Amniotic epithelial cell (primary cell): ENCODE results near the gene MLXIPL.
"Not testable (repeated sequence)": the region's sequence is repeated elsewhere in the genome, so short reads cannot be mapped to it uniquely, and the experiment has no call there.

ENCODE experiments used
- DNase-seq: peaks from one replicate; pipeline ENCODE4 v3.0.0-alpha.2; 2010; ENCODE audit warnings: low read depth

The MLXIPL gene

DNA sequence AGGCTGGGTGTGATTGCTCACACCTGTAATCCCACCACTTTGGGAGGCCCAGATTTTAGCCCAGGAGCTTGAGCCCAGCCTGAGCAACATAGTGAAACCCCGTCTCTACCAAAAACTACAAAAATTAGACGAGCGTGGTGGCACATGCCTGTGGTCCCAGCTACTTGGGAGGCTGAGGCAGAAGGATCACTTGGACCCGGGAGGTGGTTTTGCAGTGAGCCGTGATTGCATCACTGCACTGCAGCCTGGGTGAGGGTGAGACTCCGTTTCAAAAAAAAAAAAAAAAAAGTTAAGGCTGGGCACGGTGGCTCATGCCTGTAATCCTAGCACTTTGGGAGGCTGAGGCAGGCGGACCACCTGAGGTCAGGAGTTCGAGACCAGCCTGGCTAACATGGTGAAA lies 43.3 kb downstream of the MLXIPL start:
- DNase-seq: not testable (repeated sequence)

DNA sequence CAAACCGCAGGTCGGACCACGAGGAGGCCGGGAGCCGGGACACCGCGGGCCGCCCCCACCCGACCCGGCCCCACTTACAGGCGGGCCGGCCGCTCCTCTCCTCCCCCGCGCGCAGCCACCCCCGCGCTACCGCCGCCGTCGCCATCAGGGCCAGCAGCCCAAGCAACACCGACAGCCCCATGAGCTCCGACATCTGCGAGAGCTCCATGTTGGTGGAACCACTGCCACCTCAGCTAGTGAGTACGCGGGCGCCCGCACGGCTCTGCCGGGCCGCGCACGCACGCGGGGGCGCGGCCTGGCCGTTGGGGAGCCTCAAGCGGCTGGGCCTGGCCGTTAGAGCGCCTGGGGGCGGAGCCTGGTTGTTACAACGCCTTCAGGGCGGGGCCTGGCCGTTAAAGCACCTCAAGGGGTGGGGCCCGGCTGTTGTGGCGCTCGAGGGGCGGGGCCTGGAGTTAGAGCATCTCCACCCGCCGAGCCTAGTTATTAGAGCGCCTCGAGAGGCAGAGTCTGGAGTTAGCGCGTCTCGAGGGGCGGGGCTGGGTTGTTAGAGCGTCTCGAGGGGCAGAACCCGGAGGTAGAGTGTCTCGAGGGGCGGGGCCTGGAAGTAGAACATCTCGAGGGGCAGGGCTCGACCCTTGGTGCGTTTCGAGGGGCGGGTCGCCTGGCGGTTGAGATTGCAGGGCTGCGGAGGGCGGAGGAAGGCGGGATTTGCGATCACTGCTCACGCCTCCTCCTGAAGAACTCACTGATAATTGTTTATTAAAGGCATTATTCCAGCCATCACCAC lies 45.8 kb downstream of the MLXIPL start, which contains the start of gene TBL2:
TBL2 (minus strand) TSS at position 238 of the 787 bp plus-strand sequence; CDS start at position 208, 30 bp downstream.
- peak; percentile 96 for DNase-seq

DNA sequence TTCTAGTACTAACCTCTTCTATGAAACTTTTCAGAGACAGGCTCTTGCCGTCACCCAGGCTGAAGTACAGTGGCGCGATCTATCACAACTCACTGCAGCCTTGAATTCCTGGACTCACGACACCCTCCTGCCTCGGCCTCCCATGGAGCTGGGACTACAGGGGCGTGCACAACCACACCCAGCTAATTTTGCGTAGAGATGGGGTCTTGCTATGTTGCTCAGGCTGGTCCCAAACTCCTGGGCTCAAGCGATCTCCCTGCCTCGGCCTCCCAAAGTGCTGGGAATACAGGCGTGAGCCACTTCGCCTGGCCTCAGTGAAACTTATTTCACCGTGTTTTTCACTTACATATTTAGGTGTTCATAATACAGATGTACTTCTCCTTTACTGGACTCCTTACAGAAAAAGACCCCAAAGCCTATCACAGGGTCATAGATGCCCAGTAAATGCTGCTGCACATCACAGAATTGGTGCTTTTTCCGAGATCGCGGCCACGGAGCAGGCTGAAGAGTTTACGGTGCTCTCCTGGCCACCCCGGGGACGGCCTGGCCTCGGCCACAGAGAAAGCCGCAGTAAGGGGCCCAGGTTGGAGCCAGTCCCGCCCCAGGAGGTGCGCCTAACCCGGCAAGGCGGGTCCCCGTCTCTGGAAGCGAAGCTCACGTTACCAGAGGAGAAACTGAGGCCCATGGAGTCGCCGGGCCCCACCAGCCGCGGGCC lies 46.5 kb downstream of the MLXIPL start:
- no peak for DNase-seq

DNA sequence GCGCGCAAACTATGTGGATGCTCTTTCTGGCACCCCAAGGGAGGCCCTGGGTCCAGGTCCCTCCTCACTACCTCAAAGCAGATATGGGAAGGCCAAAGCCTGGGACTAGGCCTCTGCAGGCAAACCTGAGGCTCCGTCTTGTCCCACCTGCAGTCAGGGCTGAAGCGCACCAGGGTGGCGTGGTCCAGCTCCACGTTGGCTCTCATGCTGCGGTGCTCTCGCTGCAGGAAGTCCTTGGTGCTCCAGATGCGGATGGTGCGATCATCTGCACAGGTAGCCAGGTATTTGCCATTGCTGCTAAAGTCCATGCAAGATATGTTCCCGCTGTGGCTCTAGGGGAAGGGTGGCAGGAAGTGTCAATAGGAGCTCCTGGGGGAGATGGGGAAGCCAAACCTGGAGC lies 50.5 kb downstream of the MLXIPL start:
- no peak for DNase-seq

DNA sequence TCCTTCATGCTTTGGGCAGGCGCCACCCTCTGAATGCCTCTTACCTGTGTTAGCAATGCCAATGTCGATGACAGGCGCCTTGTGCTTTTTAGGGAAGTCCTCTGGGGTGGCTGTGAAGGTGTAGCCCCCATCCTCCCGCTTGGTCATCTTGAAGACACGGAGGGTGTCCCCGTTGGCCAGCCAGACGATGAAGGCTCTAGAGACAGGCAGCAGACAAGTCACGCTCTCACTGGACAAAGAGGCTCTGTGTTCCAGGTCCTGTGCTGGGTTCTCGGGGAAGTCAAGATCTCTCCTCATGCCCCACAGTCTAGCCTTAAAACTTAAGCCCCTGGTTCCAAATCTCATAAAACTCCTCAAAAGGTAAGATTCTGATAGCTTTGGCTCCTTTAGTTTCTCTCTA lies 51.0 kb downstream of the MLXIPL start:
- DNase-seq: no peak

DNA sequence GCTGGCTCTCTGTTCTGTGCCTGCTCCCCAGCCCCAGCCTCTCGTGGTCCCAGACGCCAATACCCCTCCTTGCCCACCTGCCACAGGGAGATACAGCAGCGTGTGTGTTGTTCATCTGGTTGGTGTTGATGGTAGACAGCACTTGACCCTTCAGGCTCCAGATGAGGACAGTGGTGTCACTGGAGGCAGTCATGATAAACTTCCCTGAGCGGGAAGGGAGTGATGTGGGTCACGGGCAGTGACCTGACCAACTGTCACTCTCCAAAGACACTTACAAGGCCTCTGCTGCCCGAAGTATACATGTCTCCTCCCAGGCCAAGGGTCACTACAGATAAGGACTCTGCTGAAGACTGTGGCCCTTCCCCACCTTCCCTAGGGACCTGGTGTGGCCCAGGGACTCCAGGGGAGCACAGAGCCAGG lies 51.5 kb downstream of the MLXIPL start:
- DNase-seq: no peak

DNA sequence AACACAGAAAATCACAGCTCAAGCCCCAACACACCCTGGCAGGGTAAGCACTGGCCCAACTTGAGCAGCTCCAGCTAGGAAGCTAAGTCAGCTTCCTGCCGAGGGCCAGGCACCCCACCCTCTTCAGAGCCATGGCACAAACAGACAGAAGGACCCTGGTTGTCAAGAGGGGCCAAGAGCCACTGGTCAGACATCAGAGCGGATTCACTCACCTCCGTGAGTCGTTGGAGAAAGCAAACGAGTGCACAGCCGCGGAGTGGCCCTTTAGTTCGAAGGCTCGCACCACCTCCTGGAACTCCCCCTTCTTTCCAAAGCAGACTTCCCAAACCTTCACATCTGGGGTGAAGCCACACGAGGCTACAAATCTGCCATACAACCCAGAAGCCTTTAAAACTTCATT lies 53.3 kb downstream of the MLXIPL start:
- no peak for DNase-seq

DNA sequence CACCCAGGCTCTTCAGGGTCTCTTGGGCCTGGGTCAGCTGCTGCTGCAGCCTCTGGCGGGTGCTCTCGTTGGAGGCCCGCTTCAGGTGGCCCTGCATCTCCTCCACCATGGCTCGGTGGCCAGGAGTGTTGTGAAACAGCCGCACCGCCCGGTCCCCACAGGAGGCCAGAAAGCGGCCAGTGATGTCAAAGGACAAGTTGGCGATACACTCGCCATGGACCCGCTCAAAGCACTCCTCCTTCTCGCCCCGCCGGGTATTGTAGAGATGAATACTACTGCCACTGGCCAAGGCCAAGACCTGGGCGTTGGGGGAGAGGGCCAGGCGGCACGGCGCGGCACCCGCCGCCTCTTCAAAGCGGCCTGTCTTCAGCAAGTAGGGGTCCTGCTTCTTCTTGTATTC lies 53.8 kb downstream of the MLXIPL start:
- DNase-seq: no peak

DNA sequence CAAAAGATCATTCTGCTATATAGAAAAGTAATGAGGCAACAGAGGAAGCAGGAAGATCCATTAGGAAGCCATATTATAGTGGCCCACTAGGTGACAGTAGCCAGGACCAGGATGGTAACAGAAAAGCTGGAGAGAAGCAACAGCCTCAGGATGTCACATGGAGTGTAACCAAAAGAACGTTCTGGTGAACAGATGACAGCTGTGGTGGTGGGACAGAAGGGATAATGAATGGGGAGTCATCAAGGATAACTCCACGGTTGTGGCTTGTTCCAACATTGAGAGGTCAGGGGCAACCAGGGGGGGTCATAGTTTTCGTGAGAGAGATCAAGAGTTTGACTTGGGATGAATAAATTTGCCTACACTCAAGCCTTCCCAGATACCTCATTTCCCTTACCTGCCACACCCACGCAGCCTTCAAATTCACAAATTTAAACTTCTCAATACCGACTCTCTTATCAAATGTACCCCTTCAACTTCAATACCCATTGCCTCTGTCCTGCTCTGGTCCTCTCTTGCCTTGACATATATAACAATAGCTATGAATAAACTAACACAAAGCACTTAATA lies 55.2 kb downstream of the MLXIPL start:
- no peak for DNase-seq

DNA sequence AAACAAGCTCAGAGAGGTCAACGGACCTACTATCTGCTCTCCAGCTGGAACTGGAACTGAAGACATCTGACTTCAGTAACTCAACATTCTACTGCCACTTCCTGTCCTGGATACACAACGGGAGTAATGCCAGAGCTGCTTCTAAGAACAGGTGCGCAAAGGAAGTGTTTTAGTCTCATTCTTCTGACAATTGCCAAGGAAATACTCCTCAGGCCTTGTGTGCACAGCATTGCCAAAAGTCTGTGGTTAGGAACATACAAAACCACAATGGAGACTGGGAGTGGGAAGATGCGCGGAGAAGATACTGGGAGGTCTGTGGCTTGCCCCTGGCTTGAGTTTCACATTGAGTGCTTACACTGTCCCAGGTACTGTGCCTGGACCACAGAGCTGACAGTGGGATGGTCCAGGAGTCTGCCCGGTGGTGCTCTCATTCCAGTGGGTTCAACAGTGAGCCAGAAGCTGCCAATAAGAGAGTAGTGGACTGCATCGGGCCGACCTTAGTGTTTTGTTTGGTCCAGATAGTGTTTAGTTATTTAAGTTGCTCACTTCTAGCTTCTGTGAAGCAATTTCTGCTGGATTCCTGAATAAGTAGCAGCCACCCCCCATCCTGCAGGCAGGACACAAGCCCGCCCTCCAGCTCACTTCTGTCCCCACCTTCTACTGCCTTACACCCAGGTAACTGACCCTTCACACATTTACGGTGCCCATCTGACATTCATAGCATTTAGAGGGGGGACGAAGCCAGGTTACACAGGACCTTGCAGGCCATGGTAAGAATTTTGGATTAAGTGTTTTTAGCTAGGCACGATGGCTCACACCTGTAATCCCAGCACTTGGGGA lies 56.3 kb downstream of the MLXIPL start:
- DNase-seq: peak; percentile 50

DNA sequence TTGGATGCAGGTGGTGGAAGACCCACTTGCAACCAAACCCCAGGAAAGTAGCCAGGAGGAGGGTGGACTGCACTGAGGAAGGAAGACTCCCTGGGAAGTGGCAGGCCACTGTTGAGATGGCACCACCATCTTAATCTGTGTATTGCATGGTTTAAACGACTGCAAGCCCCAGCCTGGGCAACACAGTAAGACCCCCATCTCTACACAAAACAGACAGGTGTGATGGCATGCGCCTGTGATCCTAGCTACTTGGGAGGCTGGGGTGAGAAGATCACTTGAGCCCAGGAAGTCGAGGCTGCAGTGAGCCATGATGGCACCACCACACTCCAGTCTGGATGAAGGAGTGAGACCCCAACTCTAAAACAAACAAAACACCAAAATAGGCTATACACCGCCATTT lies 57.2 kb downstream of the MLXIPL start:
- DNase-seq: no peak

DNA sequence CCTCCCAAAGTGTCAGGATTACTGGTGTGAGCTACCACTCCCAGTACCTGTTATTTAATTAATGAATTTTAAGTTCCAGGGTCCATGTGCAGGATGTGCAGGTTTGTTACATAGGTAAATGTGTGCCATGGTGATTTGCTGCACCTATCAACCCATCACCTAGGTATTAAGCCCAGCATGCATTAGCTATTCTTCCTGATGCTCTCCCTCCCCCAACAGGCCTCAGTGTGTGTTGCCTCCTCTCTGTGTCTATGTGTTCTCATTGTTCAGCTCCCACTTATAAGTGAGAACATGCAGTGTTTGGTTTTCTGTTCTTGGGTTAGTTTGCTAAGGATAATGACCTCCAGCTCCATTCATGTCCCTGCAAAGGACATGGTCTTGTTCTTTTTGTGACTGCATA lies 57.9 kb downstream of the MLXIPL start:
- not testable (repeated sequence) for DNase-seq

DNA sequence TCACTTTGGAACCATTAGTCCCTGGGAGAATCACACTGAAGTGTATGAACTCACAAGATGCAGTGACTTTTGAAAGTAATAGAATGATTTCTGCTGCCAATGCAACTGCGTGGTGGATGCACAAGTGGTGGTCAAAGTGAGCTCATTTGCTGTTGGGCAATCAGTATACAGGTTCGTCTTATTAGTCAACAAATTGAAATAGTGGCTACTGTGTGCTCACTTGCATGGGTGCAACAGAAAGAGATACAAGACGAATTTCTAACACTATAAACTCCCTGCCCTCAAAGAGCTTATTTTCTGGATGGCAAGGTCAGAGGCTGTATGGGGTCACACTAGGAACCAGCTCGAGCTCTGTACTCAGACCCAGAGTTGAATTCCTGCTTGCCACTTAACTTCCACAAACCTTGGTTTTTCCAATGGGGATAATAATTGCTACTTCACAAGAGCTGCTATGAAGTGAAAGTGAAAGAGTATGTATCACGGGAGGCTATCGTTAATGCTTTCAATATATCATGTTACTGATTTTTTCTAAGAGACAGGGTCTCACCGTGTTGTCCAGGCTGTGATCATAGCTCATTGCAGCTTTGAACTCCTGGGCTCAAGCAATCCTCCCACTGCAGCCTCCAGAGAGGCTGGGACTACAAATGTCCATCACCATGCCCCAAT lies 58.5 kb downstream of the MLXIPL start:
- peak; percentile 64 for DNase-seq

DNA sequence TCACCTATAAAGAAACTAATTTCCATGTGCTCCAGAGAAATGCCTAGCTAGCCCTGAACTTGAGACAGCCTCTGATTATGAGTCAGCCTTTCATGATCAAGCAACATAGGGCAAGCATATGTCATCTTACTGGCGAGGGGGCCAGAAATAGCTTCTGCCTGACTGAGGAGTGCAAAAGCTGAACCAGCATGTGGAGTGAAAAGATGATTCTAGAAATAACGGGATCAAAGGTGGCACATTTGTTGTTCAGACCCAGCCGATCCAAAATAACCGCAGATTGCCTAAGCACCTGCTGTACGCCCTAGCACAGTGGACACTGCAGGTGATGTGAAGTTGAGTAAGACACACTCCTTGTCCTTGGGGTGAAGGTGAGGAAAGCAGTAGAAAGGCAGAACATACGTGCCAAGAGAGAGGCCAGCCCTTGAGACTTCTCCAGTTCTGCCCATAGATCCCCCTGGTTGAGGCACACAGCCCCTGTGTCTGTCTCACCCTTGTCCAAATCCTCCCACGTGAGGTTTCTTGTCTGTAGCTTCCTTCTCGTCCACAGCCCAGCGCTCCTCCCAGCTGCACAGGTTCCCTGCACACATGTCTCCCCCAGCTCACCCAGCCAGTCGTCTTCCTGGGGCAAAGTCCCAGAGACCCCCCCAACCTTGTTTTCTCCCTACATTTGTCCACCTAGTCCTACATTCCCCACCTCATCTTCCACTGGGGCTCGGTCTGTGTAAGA lies 64.0 kb downstream of the MLXIPL start:
- peak; percentile 78 for DNase-seq

DNA sequence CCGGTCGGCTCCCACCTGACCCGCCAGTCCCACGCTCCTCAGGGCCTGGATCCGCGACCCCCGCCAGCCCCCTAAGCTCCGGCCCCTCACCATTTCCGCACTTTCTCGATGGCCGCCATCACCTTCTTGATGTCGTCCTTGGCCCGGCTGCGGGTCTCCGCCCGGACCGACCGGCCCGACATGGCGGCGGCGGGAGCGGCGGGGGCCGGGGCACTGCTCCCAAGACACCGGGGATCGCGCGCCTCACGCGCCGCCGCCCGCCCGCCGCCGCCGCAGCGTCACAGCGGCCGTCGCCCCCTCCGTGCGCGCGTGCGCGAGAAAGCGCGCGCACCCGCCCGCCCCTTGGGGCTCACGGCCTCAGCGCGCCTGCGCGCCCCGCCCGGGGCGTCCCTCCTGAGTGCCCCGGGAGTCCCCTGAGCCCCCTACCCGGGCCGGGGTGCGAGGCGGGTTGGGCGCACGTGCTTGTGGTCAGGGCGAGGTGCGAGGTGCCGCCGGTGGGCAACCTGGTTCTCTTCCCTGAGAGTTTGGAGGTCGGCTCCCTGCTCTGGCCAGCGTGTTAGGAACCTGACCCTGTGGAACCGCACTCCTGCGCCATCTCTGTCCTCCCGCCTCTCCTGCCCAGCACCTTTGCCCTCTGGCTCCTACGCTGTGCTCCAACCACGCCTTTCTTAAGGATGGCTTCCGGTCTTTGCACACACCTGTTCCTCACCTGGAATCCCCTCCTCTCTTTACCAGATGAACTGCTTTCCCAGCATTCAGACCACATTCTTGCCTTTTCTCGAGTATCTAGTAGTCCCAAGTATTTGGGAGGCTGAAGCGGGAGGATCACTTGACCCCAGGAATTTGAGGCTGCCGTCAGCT lies 66.7 kb downstream of the MLXIPL start, which contains the start of gene BCL7B:
BCL7B (minus strand) TSS at position 294 of the 861 bp plus-strand sequence; CDS start at position 182, 112 bp downstream.
- DNase-seq: peak; percentile 31

DNA sequence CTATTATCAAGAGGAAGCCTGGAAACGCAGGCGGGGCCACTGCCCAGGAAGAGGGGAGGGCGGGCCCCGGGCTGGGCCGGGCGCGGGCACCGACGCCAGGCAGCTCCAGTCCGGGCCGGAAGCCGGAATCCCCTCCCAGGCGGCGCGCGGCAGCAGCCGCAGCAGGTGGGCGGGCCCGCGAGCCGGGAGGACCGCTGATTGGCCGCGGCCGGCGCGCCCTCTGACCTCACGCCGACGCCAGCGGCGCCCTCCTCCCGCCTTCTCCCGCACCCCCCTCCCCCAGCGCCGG lies 67.3 kb downstream of the MLXIPL start:
- DNase-seq: peak; percentile 88

DNA sequence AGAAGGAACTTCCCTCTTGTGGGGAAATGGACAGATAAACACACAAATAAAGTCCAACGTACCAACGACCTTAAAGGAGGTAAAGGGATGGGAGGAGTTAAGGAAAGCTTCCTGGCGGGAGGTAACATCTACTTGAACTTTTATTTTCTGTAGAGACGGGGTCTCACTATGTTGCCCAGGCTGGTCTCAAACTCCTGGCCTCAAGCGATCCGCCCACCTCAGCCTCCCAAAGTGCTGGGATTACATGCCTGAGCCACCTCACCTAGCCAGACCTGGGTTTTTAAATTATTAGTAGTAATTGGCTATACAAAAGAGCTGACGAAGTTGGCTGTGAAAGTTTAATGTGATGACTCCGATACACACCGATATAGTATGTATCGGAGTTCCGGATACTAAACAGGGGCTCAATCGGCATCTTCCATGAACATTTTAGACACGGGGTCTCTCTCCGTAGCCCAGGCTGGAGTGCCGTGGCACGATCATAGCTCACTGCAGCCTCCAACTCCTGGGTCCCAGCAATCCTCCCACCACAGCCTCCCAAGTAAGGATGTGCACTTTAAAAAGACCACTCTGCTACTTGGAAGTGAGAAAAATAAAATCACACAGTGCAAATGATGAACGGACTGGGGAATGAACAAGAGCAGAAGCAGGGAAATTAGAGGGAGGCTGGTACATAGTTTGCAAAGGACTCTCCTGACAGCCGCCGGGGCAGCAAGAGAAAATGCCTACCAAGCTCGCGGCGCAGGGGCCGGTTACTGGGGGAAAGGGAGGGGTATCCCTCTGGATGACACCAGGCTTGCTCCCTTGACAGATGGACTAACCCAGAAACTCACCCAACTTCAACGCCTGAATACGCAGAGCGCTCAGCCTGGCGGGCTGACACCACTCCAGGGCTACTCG lies 67.9 kb downstream of the MLXIPL start:
- DNase-seq: no peak

DNA sequence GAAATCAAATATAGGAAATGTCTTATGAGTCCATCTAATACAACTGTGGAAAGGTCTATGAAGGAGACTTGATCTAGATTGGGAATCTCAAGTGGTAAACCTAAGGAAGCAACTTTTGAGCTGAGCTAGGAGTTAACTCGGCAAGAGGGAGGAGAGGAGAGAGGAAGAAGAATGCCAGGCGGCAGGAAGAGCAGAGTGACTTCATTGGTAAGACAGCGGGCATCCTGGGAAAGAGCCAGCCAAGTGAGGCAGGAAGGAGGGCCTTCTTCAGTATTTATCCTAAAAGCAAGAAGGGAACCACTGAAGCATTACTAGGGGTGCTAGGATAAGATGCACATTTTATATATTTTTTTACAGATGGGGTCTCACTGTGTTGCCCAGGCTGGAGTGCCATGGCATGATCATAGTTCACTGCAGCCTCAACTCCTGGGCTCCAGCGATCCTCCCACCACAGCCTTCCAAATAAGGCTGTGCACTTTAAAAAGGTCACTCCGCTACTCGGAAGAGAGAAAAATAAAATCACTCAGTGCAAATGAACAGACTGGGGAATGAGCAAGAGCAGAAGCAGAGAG lies 68.8 kb downstream of the MLXIPL start:
- DNase-seq: no peak

DNA sequence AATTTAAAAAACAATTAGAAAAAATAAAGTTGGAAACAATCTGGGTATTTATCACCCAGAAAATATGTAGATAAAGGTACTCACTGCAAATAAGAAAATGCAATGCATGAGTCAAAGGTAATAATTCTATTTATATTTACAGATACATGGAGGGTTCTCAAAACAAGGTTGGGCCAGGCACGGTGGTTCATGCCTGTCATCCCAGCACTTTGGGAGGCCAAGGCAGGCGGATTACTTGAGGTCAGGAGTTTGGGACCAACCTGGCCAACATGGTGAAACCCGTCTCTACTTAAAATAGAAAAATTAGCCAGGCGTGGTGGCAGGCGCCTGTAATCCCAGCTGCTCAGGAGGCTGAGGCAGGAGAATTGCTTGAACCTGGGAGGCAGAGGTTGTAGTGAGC lies 74.2 kb downstream of the MLXIPL start:
- DNase-seq: not testable (repeated sequence)
